Right atrium auricular region (tissue), 2 donors: ENCODE data around the gene PPIL4. TPM values are rescaled to one million over a fixed set of nuclear protein-coding genes. Genes with fewer than 3 reads are reported as not detected.

Experiments
- DNase-seq: peaks from one replicate; pipeline ENCODE4 v3.0.0-alpha.2; 2019; ENCODE audit warnings: low spot score
- H3K27ac ChIP-seq, 2 donors: fragments of 200-600 bp; sonication (generic); 1 replicate in 1 of 2; 2 replicates in 1 of 2; pipeline ENCODE4 v1.5.1; 2016 to 2019
- H3K27me3 ChIP-seq, 2 donors: fragments of 200-600 bp; sonication (generic); one replicate each; pipeline versions ENCODE4 v1.5.1 to v1.6.0; 2017 to 2019
- H3K36me3 ChIP-seq: fragments of 200-600 bp; sonication (generic); one replicate; pipeline ENCODE4 v1.5.1; 2016
- H3K4me1 ChIP-seq, 2 donors: fragments of 200-600 bp; sonication (generic); one replicate each; pipeline versions ENCODE4 v1.5.1 to v1.6.0; 2017 to 2019
- H3K4me3 ChIP-seq, 2 donors: fragments of 200-600 bp; sonication (generic); 1 replicate in 1 of 2; 2 replicates in 1 of 2; pipeline ENCODE4 v1.5.1; 2017 to 2019; ENCODE audit warnings: mild to moderate bottlenecking in 1 of 2, moderate library complexity in 1 of 2
- H3K9me3 ChIP-seq, 2 donors: fragments of 200-600 bp; sonication (generic); one replicate each; pipeline ENCODE4 v1.5.1; 2019
- total RNA-seq, 2 donors: library from RNA; depleted of rRNA; stranded (reverse); fragments of >200 nt; gene quantifications; one replicate each; pipeline ENCODE4 v1.1.0, GENCODE V29; 2016
- TF ChIP-seq, protein P1 (sequence below), 2 donors: fragments of 200-600 bp; sonication (generic); IDR thresholded peaks; one replicate each; pipeline ENCODE4 v1.5.1; 2019; ENCODE audit warnings: antibody characterized with exemption in 2 of 2

PPIL4 gene
- total RNA-seq, 2 donors from 2014 or later: 14.6 to 17.0 TPM

DNA sequence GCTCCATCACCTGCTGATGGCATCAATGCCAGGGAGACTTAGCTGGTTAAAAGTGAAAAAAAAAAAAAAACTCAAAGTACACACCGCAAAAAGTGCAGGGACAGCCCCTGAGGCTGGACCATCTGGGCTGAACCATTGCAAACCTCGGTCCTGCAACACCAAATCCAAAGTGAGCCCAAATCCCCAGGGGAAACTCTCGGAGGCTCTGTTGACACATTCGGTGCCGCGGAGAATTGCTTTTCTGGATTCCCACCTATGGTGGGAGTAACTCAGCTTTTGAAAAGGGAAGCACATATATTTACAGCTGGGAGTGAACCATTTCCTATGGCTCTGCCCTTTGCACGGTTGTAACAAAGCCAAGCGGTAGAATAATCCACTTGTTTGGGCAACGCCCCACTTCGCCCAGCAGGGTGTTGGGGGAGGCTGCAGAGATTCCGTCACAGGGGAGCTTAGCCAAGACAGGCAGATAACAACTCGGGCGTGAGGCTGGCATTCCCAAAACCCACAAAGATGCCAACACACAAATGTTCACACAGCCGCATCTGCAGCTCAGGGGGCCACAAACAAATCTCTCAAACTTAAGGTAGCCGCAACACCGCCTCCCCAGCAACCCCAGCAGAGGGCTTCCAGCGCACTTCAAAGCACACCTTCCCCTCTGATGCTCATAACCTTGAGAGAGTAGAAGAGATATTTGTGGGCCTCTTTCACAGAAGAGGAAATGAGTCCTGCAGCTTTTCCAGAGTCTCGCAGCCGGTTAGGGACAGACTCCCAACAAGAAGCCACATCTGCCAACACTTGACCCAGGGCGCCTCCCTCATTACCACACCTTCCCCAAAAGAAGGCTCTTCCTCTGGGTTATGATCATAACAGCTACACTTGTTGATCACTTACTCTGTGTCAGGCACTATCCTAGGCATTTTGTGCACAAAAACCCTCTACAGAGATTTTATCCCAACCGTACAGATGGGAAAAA, 72.5 kb downstream of the PPIL4 start:
- H3K4me3 ChIP-seq: no peak overlapping the region
- no peak for DNase-seq

DNA sequence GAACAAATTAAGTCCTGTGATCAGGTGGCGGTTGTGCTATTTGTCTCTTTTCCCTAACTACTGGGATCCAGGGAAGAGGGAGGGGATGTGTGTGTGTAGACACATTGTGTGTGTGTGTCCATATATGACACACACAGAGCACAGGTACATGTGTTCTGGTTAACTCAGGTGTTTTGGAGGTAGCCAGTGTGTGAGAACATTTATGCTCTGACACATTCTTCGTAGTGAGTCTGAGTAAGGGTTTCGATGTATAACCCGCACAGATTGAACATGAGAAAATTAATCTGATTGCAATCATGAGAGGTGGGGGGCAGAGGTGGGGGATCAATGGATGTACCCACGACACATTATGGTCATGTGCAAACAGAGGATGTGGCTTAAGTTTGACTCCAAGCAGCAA, 73.6 kb downstream of the PPIL4 start:
- TF ChIP-seq, protein P1, sequence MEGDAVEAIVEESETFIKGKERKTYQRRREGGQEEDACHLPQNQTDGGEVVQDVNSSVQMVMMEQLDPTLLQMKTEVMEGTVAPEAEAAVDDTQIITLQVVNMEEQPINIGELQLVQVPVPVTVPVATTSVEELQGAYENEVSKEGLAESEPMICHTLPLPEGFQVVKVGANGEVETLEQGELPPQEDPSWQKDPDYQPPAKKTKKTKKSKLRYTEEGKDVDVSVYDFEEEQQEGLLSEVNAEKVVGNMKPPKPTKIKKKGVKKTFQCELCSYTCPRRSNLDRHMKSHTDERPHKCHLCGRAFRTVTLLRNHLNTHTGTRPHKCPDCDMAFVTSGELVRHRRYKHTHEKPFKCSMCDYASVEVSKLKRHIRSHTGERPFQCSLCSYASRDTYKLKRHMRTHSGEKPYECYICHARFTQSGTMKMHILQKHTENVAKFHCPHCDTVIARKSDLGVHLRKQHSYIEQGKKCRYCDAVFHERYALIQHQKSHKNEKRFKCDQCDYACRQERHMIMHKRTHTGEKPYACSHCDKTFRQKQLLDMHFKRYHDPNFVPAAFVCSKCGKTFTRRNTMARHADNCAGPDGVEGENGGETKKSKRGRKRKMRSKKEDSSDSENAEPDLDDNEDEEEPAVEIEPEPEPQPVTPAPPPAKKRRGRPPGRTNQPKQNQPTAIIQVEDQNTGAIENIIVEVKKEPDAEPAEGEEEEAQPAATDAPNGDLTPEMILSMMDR (IDR thresholded peaks at IDR 0.05): no peak
- no peak overlapping the region for H3K27ac ChIP-seq
- H3K4me3 ChIP-seq: no peak overlapping the region
- no peak for DNase-seq
- H3K4me1 ChIP-seq: peaks cover 0 to 18% of the 10 kb centered on the region in 2 donors
- no peaks in the 10 kb centered on the region for H3K9me3 ChIP-seq
- H3K36me3 ChIP-seq: no peaks in the 10 kb centered on the region
- H3K27me3 ChIP-seq: no peaks in the 10 kb centered on the region

More for the DNA sequence above, 72.5 kb downstream of the PPIL4 start:
- no peak overlapping the region for H3K27ac ChIP-seq
- H3K9me3 ChIP-seq: no peaks in the 10 kb centered on the region
- no peaks in the 10 kb centered on the region for H3K27me3 ChIP-seq
- H3K4me1 ChIP-seq: peaks cover 0 to 18% of the 10 kb centered on the region in 2 donors
- TF ChIP-seq, protein P1 (IDR thresholded peaks at IDR 0.05): no peak
- H3K36me3 ChIP-seq: no peaks in the 10 kb centered on the region

DNA sequence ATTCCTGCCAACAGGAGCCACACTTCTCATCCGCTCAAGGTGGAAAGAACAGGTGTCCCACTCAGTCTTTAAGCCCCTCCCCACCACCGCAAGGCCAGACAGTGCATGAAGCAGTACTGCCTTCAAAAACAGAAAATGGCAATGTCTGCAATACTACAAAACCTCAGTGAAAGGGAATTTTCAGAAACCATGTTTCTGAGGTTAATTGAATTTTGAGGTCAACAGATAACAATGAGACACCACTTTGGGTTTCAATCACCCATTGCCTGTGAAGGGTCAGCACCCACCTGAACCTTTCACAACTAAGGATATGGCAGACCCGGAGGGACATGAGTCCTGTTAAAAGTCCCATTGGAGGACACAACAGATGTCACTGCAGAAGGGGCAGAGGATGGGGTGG, 74.0 kb downstream of the PPIL4 start:
- no peaks in the 10 kb centered on the region for H3K27me3 ChIP-seq
- TF ChIP-seq, protein P1 (IDR thresholded peaks at IDR 0.05): no peak
- H3K4me1 ChIP-seq: peaks cover 0 to 18% of the 10 kb centered on the region in 2 donors
- no peak for DNase-seq
- no peak overlapping the region for H3K27ac ChIP-seq
- H3K4me3 ChIP-seq: no peak overlapping the region
- H3K36me3 ChIP-seq: no peaks in the 10 kb centered on the region
- no peaks in the 10 kb centered on the region for H3K9me3 ChIP-seq

DNA sequence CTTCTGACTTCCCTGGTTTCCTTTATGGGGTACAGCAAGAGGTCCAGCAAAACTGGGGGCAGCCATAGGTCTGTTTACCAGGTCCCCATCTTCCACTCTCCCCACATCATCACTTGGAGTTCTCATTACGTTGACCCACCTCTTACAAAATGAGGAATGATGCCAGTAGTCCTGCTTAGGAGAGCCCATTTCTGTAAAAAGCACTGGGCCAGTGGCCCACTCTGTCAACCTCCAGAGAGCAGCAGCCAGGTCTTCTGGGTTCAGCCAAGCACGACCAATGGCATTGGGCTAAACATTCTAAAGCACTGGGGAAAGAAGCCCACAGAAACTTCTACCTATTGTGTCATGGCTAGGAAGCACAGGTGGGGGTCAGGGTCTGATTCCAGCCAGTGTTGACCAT, 74.9 kb downstream of the PPIL4 start:
- no peak overlapping the region for H3K4me3 ChIP-seq
- no peaks in the 10 kb centered on the region for H3K27me3 ChIP-seq
- H3K9me3 ChIP-seq: no peaks in the 10 kb centered on the region
- TF ChIP-seq, protein P1 (IDR thresholded peaks at IDR 0.05): no peak
- no peaks in the 10 kb centered on the region for H3K36me3 ChIP-seq
- peaks cover 0 to 18% of the 10 kb centered on the region in 2 donors for H3K4me1 ChIP-seq
- H3K27ac ChIP-seq: no peak overlapping the region
- DNase-seq: no peak

DNA sequence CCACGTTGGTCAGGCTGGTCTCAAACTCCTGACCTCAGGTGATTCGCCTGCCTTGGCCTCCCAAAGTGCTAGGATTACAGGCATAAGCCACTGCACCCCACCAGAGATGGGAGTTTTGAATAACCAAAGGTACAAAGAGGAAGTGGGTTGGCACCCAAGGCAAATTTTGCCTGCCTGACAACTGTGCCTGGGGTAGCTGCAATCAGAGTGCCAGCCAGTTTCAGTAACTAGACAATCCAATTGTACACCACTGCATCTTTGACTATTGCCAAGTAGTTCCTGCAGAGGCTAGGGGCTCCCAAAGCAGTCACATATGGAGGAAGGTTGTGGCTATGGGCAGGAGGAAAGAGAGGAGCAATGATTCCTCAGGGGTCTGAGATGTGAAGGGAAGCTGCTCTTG, 77.7 kb downstream of the PPIL4 start:
- Histone ChIP-seq H3K9me3 (no peaks in the 10 kb centered on the region), H3K4me1 (peaks cover 0 to 7% of the 10 kb centered on the region in 2 donors), H3K36me3 (no peaks in the 10 kb centered on the region), H3K4me3 (no peak overlapping the region), H3K27ac (no peak overlapping the region), H3K27me3 (no peaks in the 10 kb centered on the region)
- no peak for DNase-seq
- TF ChIP-seq, protein P1 (IDR thresholded peaks at IDR 0.05): no peak
